SH-SY5Y (cell line): ENCODE measurements around the gene QRICH1.

ENCODE experiments used
- GATA2 ChIP-seq: IDR thresholded peaks from 2 replicates; pipeline ENCODE4 v1.6.1; 2011; ENCODE audit warnings: mild to moderate bottlenecking, low read depth, low read length
- GATA3 ChIP-seq: IDR thresholded peaks from 2 replicates; pipeline ENCODE4 v1.6.1; 2011; ENCODE audit warnings: low read depth, mild to moderate bottlenecking, low read length, moderate library complexity

- TF ChIP-seq GATA2 = no peak
- TF ChIP-seq GATA3 = no peak
These were observed 25.6 kb upstream of the QRICH1 start for GRCh38 chr3:49119439-49119838.
